Transverse colon (tissue), 4 donors: Measurements from ENCODE around the gene ANXA1. TPM values are rescaled to one million over a fixed set of nuclear protein-coding genes. Genes with fewer than 3 reads are reported as not detected.

Source experiments
- DNase-seq: peaks from one replicate; pipeline ENCODE4 v3.0.0-alpha.2; 2019
- H3K27ac ChIP-seq, 4 donors: fragments of 200-600 bp; sonication (generic); 2 replicates each; pipeline ENCODE4 v1.5.1; 2016 to 2018; ENCODE audit warnings: inconsistent platforms in 4 of 4
- H3K27me3 ChIP-seq: fragments of 200-600 bp; sonication (generic); 2 replicates; pipeline ENCODE4 v1.5.1; 2017; ENCODE audit warnings: inconsistent platforms
- H3K36me3 ChIP-seq, 4 donors: fragments of 200-600 bp; sonication (generic); 2 replicates each; pipeline ENCODE4 v1.5.1; 2017 to 2019; ENCODE audit warnings: inconsistent platforms in 4 of 4
- H3K4me1 ChIP-seq, 4 donors: fragments of 200-600 bp; sonication (generic); 2 replicates each; pipeline ENCODE4 v1.5.1; 2017 to 2020; ENCODE audit warnings: inconsistent platforms in 4 of 4
- H3K4me3 ChIP-seq, 4 donors: fragments of 200-600 bp; sonication (generic); 1 replicate in 1 of 4; 2 replicates in 3 of 4; pipeline versions ENCODE4 v1.5.1 to v1.6.1; 2017 to 2019; ENCODE audit warnings: inconsistent platforms in 4 of 4
- H3K9me3 ChIP-seq, 2 donors: fragments of 200-600 bp; sonication (generic); 2 replicates each; pipeline ENCODE4 v1.5.1; 2017 to 2019; ENCODE audit warnings: inconsistent platforms in 2 of 2
- EP300 ChIP-seq: sonication (generic); formaldehyde crosslinking; IDR thresholded peaks from one replicate; pipeline ENCODE4 v1.6.1; 2017; ENCODE audit warnings: antibody characterized with exemption, low read depth
- POLR2A ChIP-seq: fragments of 450-650 bp; IDR thresholded peaks from one replicate; pipeline ENCODE4 v1.6.1; 2016; ENCODE audit warnings: antibody characterized with exemption, mild to moderate bottlenecking, moderate library complexity
- POLR2AphosphoS5 ChIP-seq, 3 donors: sonication (generic); formaldehyde crosslinking; IDR thresholded peaks; one replicate each; pipeline ENCODE4 v1.6.1; 2016; ENCODE audit warnings: antibody characterized with exemption in 3 of 3
- whole genome bisulfite sequencing, 2 donors: methylation state at CpG; one replicate each; pipeline ENCODE4 v1.1.5; 2018; ENCODE audit warnings: low coverage in 1 of 2; 5-methylcytosine and 5-hydroxymethylcytosine counted together
- in situ Hi-C, 4 donors: fragments of 200-750 bp; cut with MboI; loops; one replicate each; pipeline versions ENCODE4 v1.15.0 to v1.15.1; 2017; ENCODE audit warnings: low sequenced_read_pairs in 3 of 4, low pct_ligation_motif_present in 1 of 4, low pct_unique_long_range_greater_than_20kb in 1 of 4
- intact Hi-C: fragments of 100-400 bp; cut with DNase I; formaldehyde crosslinking; loops from one replicate; pipeline ENCODE4 v1.15.1; 2023; ENCODE audit warnings: low total_unique reads
- total RNA-seq, 4 donors: library from RNA; depleted of rRNA; stranded (reverse); fragments of >200 nt; gene quantifications; one replicate each; pipeline ENCODE4 v1.1.0, GENCODE V29; 2016
- TF ChIP-seq, protein P1 (sequence below), 5 experiments: fragments of 200-600 bp in 3 of 5; fragments of 450-650 bp in 2 of 5; sonication (generic) in 3 of 5; IDR thresholded peaks; 1 replicate in 2 of 5; 2 replicates in 3 of 5; pipeline ENCODE4 v1.5.1; 2016 to 2017; ENCODE audit warnings: antibody characterized with exemption in 5 of 5, inconsistent platforms in 3 of 5, mild to moderate bottlenecking in 2 of 5, moderate library complexity in 1 of 5

ANXA1 gene
- total RNA-seq, 4 donors from 2014 or later = 33.3 to 160 (median 66.9) TPM

DNA sequence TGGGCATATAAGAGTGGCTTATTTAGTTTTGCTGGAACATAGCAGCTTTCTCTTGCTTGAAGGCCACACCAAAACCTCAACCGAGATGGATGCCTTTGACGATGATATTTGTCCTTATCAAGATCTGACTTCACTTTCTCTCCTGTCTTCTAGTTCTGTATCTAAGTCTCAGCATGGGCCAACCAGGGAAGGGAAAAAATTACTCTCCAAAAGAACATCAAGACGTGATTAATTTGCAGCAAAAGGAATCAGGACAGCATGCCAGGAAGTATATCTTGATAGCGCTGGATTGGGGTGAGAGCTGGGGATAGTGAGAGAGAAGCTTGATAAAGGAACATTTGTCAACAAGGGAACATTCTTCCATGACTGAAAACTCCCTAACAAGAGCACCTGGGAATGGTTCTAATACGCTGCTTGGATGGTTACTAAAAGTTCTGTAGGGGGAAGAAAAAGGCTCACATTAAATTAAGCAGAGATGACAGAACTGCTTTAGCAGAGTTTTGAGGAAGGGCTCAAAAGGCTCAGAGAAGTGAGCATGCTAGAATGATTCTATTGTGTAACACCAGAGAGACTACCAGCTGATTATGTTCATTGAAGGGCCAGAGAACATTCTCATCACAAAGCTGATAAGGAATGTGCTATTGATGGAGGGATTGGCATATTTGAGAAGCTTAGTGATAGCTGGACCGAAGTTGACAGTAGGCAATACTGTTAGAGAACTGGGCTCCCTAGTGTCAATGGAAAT, 21.6 kb upstream of the ANXA1 start:
- in situ Hi-C loops (no loop called here), intact Hi-C loops (no loop called here)
- no peak overlapping the region for H3K27ac ChIP-seq

DNA sequence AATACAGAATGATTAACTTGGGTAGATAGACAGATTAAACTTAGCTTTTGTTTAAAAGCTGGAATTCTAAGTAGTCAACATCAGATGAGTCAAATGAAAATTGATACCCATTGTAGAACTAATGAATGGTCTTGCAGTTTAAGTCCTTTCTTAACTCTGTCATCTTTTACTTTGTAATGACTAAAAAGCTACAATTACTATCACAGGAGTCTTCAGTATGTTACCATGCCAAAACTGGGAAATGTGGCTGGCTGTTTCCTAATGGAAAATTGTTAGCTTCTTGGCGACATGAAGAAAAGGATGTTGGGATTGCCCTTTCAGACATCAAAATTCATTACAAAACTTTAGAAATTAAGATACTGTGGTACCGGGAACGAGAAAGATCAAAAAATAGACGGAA, 20.2 kb upstream of the ANXA1 start:
- no peaks in the 10 kb centered on the region for H3K36me3 ChIP-seq
- peak overlapping the region; percentile 73 to 86 (median 82) for H3K27ac ChIP-seq
- 73 to 76% methylated on average over 4 of the region's 4 CpGs for WGBS, 2 donors
- intact Hi-C loops = no loop called here
- H3K4me1 ChIP-seq = peaks cover 0 to 19% (median 8%) of the 10 kb centered on the region in 4 donors
- DNase-seq = no peak
- H3K9me3 ChIP-seq = no peaks in the 10 kb centered on the region
- no peak overlapping the region for H3K4me3 ChIP-seq
- H3K27me3 ChIP-seq = no peaks in the 10 kb centered on the region
- TF ChIP-seq, protein P1, sequence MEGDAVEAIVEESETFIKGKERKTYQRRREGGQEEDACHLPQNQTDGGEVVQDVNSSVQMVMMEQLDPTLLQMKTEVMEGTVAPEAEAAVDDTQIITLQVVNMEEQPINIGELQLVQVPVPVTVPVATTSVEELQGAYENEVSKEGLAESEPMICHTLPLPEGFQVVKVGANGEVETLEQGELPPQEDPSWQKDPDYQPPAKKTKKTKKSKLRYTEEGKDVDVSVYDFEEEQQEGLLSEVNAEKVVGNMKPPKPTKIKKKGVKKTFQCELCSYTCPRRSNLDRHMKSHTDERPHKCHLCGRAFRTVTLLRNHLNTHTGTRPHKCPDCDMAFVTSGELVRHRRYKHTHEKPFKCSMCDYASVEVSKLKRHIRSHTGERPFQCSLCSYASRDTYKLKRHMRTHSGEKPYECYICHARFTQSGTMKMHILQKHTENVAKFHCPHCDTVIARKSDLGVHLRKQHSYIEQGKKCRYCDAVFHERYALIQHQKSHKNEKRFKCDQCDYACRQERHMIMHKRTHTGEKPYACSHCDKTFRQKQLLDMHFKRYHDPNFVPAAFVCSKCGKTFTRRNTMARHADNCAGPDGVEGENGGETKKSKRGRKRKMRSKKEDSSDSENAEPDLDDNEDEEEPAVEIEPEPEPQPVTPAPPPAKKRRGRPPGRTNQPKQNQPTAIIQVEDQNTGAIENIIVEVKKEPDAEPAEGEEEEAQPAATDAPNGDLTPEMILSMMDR (IDR thresholded peaks at IDR 0.05) = no peak
- in situ Hi-C loops = no loop called here

More for the DNA sequence above, 21.6 kb upstream of the ANXA1 start:
- Histone ChIP-seq H3K4me3 (no peak overlapping the region), H3K9me3 (no peaks in the 10 kb centered on the region), H3K4me1 (peaks cover 0 to 19% (median 8%) of the 10 kb centered on the region in 4 donors), H3K36me3 (no peaks in the 10 kb centered on the region), H3K27me3 (no peaks in the 10 kb centered on the region)
- TF ChIP-seq POLR2AphosphoS5 (IDR thresholded peaks at IDR 0.05) (no peak), POLR2A (no peak), EP300 (no peak)
- TF ChIP-seq, protein P1 (IDR thresholded peaks at IDR 0.05) = no peak
- no peak for DNase-seq
- WGBS, 2 donors = 87 to 89% methylated on average over 5 to 6 of the region's 6 CpGs

GRCh38 chr9:73132034-73132776, 19.5 kb upstream of the ANXA1 start:
- H3K27me3 ChIP-seq = no peaks in the 10 kb centered on the region
- peaks cover 0 to 19% (median 8%) of the 10 kb centered on the region in 4 donors for H3K4me1 ChIP-seq
- H3K36me3 ChIP-seq = no peaks in the 10 kb centered on the region
- DNase-seq = peak; percentile 65
- WGBS, 2 donors = 0 to 3% methylated on average over 14 to 15 of the region's 15 CpGs
- in situ Hi-C loops = no loop called here
- peak overlapping the region; percentile 39 to 59 (median 42) for H3K4me3 ChIP-seq
- no peaks in the 10 kb centered on the region for H3K9me3 ChIP-seq
- TF ChIP-seq, protein P1 (IDR thresholded peaks at IDR 0.05) = no peak
- TF ChIP-seq POLR2A (peak; percentile 66), POLR2AphosphoS5 (IDR thresholded peaks at IDR 0.05) (peak; percentile 53 to 75 (median 54)), EP300 (no peak)
- intact Hi-C loops = no loop called here
- peak overlapping the region; percentile 73 to 86 (median 82) for H3K27ac ChIP-seq

GRCh38 chr9:73133022-73133651, 18.5 kb upstream of the ANXA1 start:
- no peaks in the 10 kb centered on the region for H3K36me3 ChIP-seq
- intact Hi-C loops = no loop called here
- 70 to 86% methylated on average over 3 of the region's 3 CpGs for WGBS, 2 donors
- in situ Hi-C loops = no loop called here
- no peaks in the 10 kb centered on the region for H3K27me3 ChIP-seq
- H3K4me3 ChIP-seq = peak overlapping the region in 2 of 4 donors; percentile 43 to 59
- no peak for TF ChIP-seq POLR2AphosphoS5 (IDR thresholded peaks at IDR 0.05)
- TF ChIP-seq, protein P1 (IDR thresholded peaks at IDR 0.05) = no peak
- no peak for TF ChIP-seq EP300
- no peak for TF ChIP-seq POLR2A
- DNase-seq = no peak
- H3K9me3 ChIP-seq = no peaks in the 10 kb centered on the region
- peaks cover 0 to 19% (median 8%) of the 10 kb centered on the region in 4 donors for H3K4me1 ChIP-seq
- H3K27ac ChIP-seq = peak overlapping the region; percentile 73 to 86 (median 82)
